Adrenal gland (tissue), 12 donors: Measurements from ENCODE around the gene SH3RF1. TPM values are rescaled to one million over a fixed set of nuclear protein-coding genes. Genes with fewer than 3 reads are reported as not detected.

ENCODE experiments used
- DNase-seq, 7 donors: peaks; one replicate each; pipeline ENCODE4 v3.0.0-alpha.2; 2019 to 2020
- H3K27ac ChIP-seq, 5 donors: fragments of 200-600 bp; sonication (generic) in 4 of 5; 1 replicate in 3 of 5; 2 replicates in 2 of 5; pipeline versions ENCODE4 v1.5.1 to v1.8.0; 2016 to 2020; ENCODE audit warnings: mild to moderate bottlenecking in 1 of 5
- H3K27me3 ChIP-seq: fragments of 200-600 bp; 2 replicates; pipeline ENCODE4 v1.8.0; 2021
- H3K36me3 ChIP-seq, 2 donors: fragments of 200-600 bp; replicated peaks in 1 of 2; 1 replicate in 1 of 2; 2 replicates in 1 of 2; pipeline versions ENCODE4 v1.5.1 to v1.8.0; 2018 to 2022
- H3K4me1 ChIP-seq, 2 donors: fragments of 200-600 bp; replicated peaks in 1 of 2; 1 replicate in 1 of 2; 2 replicates in 1 of 2; pipeline versions ENCODE4 v1.5.1 to v1.8.0; 2018 to 2021
- H3K4me3 ChIP-seq, 4 donors: fragments of 200-600 bp; sonication (generic) in 3 of 4; one replicate each; pipeline ENCODE4 v1.5.1; 2016 to 2018
- H3K9me3 ChIP-seq, 3 donors: fragments of 200-600 bp; sonication (generic) in 1 of 3; replicated peaks in 1 of 3; 1 replicate in 2 of 3; 2 replicates in 1 of 3; pipeline versions ENCODE4 v1.5.1 to v1.8.0; 2016 to 2021
- POLR2A ChIP-seq, 2 donors: fragments of 450-650 bp; IDR thresholded peaks; one replicate each; pipeline ENCODE4 v1.6.1; 2017; ENCODE audit warnings: antibody characterized with exemption in 2 of 2, mild to moderate bottlenecking in 2 of 2, moderate library complexity in 1 of 2
- WGBS, 4 donors: extraction: QIAGEN DNeasy Blood & Tissue Kit in 2 of 4; methylation state at CpG; one replicate each; pipeline versions ENCODE4 v1.1.5 to v1.1.7; 2013 to 2017; 5-methylcytosine and 5-hydroxymethylcytosine counted together
- intact Hi-C, 2 donors: fragments of 100-400 bp; cut with DNase I; formaldehyde crosslinking; loops; one replicate each; pipeline versions ENCODE4 v1.14.1 to v1.15.0; 2022 to 2023
- polyA plus RNA-seq, 3 donors: library from polyadenylated mRNA; stranded (reverse); fragments of 200-250 nt in 2 of 3; fragments of 350-450 nt in 1 of 3; fragmentation: Illumina TruSeq in 1 of 3; extraction: RNeasy Lipid Tissue Mini Kit (QIAGEN cat#74804) in 1 of 3; gene quantifications; one replicate each; pipeline ENCODE4 v1.2.3, GENCODE V29; 2013 to 2014
- total RNA-seq, 9 donors: library from RNA; depleted of rRNA in 4 of 9; stranded (reverse); fragments of >200 nt in 4 of 9; fragments of 120-200 nt in 1 of 9; fragmentation: NEBNext Ultra II Directional in 1 of 9; extraction: Animal tissue kit (Norgen Biotek cat#: 25700) in 1 of 9; gene quantifications; one replicate each; pipeline versions ENCODE4 v1.1.0 to v1.2.4, GENCODE V29; 2013 to 2023
- TF ChIP-seq, protein P1 (sequence below), 6 experiments: fragments of 450-650 bp in 4 of 6; fragments of 200-600 bp in 2 of 6; sonication (generic) in 1 of 6; IDR thresholded peaks; 1 replicate in 5 of 6; 2 replicates in 1 of 6; pipeline versions ENCODE4 v1.5.1 to v1.8.0; 2016 to 2021; ENCODE audit warnings: antibody characterized with exemption in 6 of 6, mild to moderate bottlenecking in 2 of 6, moderate library complexity in 1 of 6
- donor health status: healthy with polysubstance abuse.
- donor health status: Bipolar disorder and iron deficiency.
- donor health status: DM: yes; HTN: yes; CAD: no.
- donor health status: DM: no; HTN: no; CAD: no.
- donor health status: DM: no; HTN: no; CAD: no.
- donor health status: DM: yes; HTN: yes; CAD: no.

SH3RF1 gene
- total and polyA plus RNA-seq, 12 donors: 1.8 to 19.3 (median 8.6) TPM

DNA sequence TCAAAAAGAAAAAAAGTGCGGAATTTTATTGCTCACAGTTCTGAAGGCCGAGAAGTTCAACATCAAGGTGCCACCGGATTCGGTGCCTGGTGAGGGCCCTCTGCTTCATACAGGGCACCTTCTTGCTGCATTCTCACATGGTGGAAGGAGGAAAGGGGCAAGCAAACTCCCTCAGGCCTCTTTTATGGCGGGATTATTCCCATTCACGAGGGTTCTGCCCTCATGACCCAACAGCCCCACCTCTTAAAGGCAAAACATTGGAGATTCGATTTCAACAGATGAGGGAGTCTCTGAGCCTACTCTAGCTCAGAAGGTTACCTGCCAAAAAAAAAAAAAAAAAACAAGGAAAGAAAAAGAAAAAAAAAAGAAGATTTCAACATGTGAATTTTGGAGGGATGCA is 196.6 kb downstream of the SH3RF1 start:
- Histone ChIP-seq H3K4me3 (no peak overlapping the region), H3K9me3 (no peaks in the 10 kb centered on the region), H3K27me3 (no peaks in the 10 kb centered on the region), H3K27ac (no peak overlapping the region), H3K4me1 (no peaks in the 10 kb centered on the region), H3K36me3 (no peaks in the 10 kb centered on the region)
- TF ChIP-seq, protein P1, sequence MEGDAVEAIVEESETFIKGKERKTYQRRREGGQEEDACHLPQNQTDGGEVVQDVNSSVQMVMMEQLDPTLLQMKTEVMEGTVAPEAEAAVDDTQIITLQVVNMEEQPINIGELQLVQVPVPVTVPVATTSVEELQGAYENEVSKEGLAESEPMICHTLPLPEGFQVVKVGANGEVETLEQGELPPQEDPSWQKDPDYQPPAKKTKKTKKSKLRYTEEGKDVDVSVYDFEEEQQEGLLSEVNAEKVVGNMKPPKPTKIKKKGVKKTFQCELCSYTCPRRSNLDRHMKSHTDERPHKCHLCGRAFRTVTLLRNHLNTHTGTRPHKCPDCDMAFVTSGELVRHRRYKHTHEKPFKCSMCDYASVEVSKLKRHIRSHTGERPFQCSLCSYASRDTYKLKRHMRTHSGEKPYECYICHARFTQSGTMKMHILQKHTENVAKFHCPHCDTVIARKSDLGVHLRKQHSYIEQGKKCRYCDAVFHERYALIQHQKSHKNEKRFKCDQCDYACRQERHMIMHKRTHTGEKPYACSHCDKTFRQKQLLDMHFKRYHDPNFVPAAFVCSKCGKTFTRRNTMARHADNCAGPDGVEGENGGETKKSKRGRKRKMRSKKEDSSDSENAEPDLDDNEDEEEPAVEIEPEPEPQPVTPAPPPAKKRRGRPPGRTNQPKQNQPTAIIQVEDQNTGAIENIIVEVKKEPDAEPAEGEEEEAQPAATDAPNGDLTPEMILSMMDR (IDR thresholded peaks at IDR 0.05): no peak
- intact Hi-C loops: no loop called here
- WGBS, 4 donors: 90 to 94% (median 93%) methylated on average over 7 of the region's 7 CpGs
- DNase-seq: no peak

DNA sequence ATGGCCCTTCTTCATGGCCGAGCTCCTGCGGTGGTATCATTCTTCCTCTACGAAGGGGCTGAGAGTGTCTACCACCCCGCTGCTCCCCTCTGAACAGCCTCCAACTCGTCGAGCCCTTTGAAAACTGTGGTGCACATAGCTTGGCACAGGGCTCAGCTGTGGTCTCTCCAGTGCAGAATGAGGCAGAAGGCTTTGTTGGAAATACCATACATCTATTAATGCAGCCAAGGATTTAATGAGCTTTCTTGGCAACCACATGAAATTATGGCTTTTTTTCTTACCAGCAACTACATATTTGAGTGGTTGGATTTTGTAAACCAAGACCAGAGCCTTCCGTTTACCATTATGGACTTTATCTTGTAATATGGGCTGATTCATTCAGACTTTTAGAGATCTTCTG is 199.0 kb downstream of the SH3RF1 start:
- Histone ChIP-seq H3K27me3 (no peaks in the 10 kb centered on the region), H3K4me1 (no peaks in the 10 kb centered on the region), H3K4me3 (no peak overlapping the region), H3K36me3 (no peaks in the 10 kb centered on the region), H3K27ac (no peak overlapping the region), H3K9me3 (no peaks in the 10 kb centered on the region)
- intact Hi-C loops: no loop called here
- 63 to 78% (median 71%) methylated on average over 6 to 7 of the region's 7 CpGs for WGBS, 4 donors
- no peak for TF ChIP-seq POLR2A (IDR thresholded peaks at IDR 0.05)
- TF ChIP-seq, protein P1 (IDR thresholded peaks at IDR 0.05): no peak
- peak in 1 of 7 donors; percentile 18 for DNase-seq

DNA sequence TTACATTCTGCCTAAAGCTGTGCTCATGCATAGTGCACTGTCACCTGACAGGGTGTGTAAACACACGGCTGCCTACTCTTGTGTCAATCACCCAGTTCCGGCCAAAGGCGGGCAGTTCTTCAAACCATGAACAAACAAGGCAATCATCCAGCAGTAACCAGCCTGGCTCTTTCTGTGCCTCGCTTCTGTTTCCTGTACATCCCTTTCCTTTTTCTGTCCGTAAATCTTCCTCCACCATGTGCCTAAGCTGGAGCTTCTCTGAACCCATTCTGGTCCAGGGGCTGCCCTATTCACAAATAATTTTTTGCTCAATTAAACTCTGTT is 199.9 kb downstream of the SH3RF1 start:
- Histone ChIP-seq H3K27me3 (no peaks in the 10 kb centered on the region), H3K27ac (no peak overlapping the region), H3K4me3 (no peak overlapping the region), H3K4me1 (no peaks in the 10 kb centered on the region), H3K9me3 (no peaks in the 10 kb centered on the region), H3K36me3 (no peaks in the 10 kb centered on the region)
- WGBS, 4 donors: 79 to 95% (median 83%) methylated on average over 5 of the region's 5 CpGs
- intact Hi-C loops: no loop called here
- DNase-seq: no peak
- no peak for TF ChIP-seq POLR2A (IDR thresholded peaks at IDR 0.05)

DNA sequence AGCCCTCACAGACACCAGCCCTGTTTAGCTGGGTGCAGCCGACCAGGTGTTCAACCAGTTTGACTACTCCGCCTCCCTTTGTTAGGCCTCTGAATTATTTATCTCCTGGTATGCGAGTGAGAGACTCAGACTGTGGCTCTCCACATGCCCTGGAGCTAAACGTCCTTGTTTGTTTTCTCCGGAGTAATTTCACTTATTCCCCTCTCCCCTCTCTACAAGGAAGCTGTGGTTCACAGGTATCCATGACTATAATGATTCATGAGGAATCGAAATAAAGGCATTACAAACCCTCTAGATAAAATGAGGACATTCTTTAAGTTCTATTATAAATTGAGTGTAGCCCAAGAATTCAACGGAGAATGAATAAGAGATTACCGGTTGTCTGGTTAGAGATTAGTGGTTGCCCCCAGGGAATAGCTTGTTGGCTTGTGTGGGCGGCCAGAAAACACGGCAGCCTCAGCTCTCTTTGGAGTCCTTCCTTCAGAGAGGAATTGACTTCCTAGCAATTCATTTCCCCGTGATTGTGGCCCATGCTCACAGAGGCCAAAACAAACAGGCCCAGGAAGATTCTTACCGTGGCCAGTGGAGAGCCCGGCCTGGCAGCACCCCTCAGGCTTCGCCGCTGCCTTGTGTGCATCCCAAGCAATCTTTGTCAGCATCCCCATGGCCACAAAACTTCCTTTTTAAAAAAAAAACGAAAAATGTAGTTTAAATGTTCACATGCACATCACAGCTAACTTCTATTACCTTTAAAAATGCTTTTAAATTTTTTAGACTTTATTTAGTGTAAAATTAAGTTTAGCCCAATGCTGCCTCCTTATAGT is 200.5 kb downstream of the SH3RF1 start:
- Histone ChIP-seq H3K36me3 (no peaks in the 10 kb centered on the region), H3K9me3 (no peaks in the 10 kb centered on the region), H3K27me3 (no peaks in the 10 kb centered on the region), H3K27ac (no peak overlapping the region), H3K4me3 (no peak overlapping the region), H3K4me1 (no peaks in the 10 kb centered on the region)
- DNase-seq: peak in 2 of 7 donors; percentile 22 to 31
- intact Hi-C loops: no loop called here
- 63 to 71% (median 66%) methylated on average over 16 of the region's 16 CpGs for WGBS, 4 donors
- TF ChIP-seq, protein P1 (IDR thresholded peaks at IDR 0.05): no peak

DNA sequence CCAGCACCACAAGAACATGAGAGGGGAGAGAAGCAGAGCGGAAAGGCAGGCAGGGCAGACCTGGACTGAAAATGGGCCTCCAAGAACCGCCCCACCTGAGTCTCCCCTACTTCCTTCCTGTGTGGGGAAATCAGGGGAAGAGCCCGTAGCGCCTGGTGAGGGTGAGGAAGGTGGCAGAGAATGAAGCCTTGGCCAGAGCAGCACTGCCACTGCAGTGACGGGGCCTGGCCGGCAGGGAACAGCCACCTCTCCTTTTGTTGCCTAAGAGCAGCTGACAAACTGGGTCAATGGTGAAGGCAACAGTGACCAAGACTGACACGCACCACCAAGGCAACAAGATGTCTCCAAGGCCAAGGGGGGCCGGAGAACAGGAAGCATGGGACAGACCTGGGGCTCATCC is 202.3 kb downstream of the SH3RF1 start:
- Histone ChIP-seq H3K36me3 (no peaks in the 10 kb centered on the region), H3K4me1 (peaks cover 0 to under 1% of the 10 kb centered on the region in 2 donors), H3K4me3 (no peak overlapping the region), H3K27me3 (no peaks in the 10 kb centered on the region), H3K27ac (no peak overlapping the region), H3K9me3 (no peaks in the 10 kb centered on the region)
- 70 to 87% (median 71%) methylated on average over 4 to 8 of the region's 8 CpGs for WGBS, 4 donors
- TF ChIP-seq, protein P1 (IDR thresholded peaks at IDR 0.05): peak in 3 of 6 experiments; percentile 10 to 35 (median 30)
- no peak for TF ChIP-seq POLR2A (IDR thresholded peaks at IDR 0.05)
- DNase-seq: peak in 2 of 7 donors; percentile 28 to 32
- intact Hi-C loops: no loop called here
